GM19467 (cell line): Measurements from ENCODE around the gene CROCC.
"Not testable (repeated sequence)": the region's sequence is repeated elsewhere in the genome, so short reads cannot be mapped to it uniquely, and the experiment has no call there.

ENCODE experiments used
- ATAC-seq: cut with Tn5 transposase; IDR thresholded peaks from one replicate; pipeline ENCODE4 v1.9.1; 2021; ENCODE audit warnings: mild to moderate bottlenecking, moderate library complexity; ENCODE audit not compliant: unreplicated experiment

The CROCC gene

GRCh38 chr1:16921391-16922185 is at the start of gene CROCC:
Gene CROCC (plus strand): TSS chr1:16921931. CDS start chr1:16922019, 88 bp downstream.
- ATAC-seq = no peak

- not testable (repeated sequence) for ATAC-seq
Measured at GRCh38 chr1:16872152-16873075, 49.3 kb upstream of the CROCC start.

- not testable (repeated sequence) for ATAC-seq
Measured at GRCh38 chr1:16873076-16873879, 48.5 kb upstream of the CROCC start.

GRCh38 chr1:16874968-16875765 is 46.6 kb upstream of the CROCC start:
- not testable (repeated sequence) for ATAC-seq

- ATAC-seq = not testable (repeated sequence)
Measured at GRCh38 chr1:16881742-16882141, 40.0 kb upstream of the CROCC start.

- ATAC-seq = no peak
Measured at GRCh38 chr1:16882986-16883385, 38.7 kb upstream of the CROCC start.

GRCh38 chr1:16884487-16884886 is 37.2 kb upstream of the CROCC start:
- ATAC-seq = not testable (repeated sequence)

- ATAC-seq = no peak
Measured at GRCh38 chr1:16886860-16887605, 34.7 kb upstream of the CROCC start.

- no peak for ATAC-seq
Measured at GRCh38 chr1:16888860-16889816, 32.6 kb upstream of the CROCC start.

GRCh38 chr1:16890539-16891021 is 31.2 kb upstream of the CROCC start:
- not testable (repeated sequence) for ATAC-seq

GRCh38 chr1:16891057-16891456 is 30.7 kb upstream of the CROCC start:
- ATAC-seq = not testable (repeated sequence)

GRCh38 chr1:16892978-16893525 is 28.7 kb upstream of the CROCC start:
- not testable (repeated sequence) for ATAC-seq

GRCh38 chr1:16893796-16894195 is 27.9 kb upstream of the CROCC start:
- not testable (repeated sequence) for ATAC-seq

GRCh38 chr1:16894338-16894737 is 27.4 kb upstream of the CROCC start:
- not testable (repeated sequence) for ATAC-seq

- ATAC-seq = not testable (repeated sequence)
Measured at GRCh38 chr1:16895233-16895597, 26.5 kb upstream of the CROCC start.

GRCh38 chr1:16895598-16896315 is 26.0 kb upstream of the CROCC start, which contains the start of gene RNU1-2:
Gene RNU1-2 (plus strand): TSS chr1:16895980.
- peak; percentile 98 for ATAC-seq
